Astrocyte of the cerebellum (primary cell): ENCODE data around the gene MEI4.

ENCODE experiments used
- DNase-seq: peaks from one replicate; pipeline ENCODE4 v3.0.0-alpha.2; 2011; ENCODE audit warnings: low read depth
- H3K4me3 ChIP-seq: 2 replicates; pipeline ENCODE4 v1.5.1; 2011; ENCODE audit warnings: mild to moderate bottlenecking, low read depth, low read length, moderate library complexity
- CTCF ChIP-seq: IDR thresholded peaks from 2 replicates; pipeline ENCODE4 v1.5.1; 2012; ENCODE audit warnings: low read length, low read depth, moderate library complexity, mild to moderate bottlenecking; ENCODE audit errors: missing control alignments
- in situ Hi-C: cut with HindIII; loops from 2 replicates; pipeline ENCODE4 v1.10.0; 2017; ENCODE audit warnings: low sequenced_read_pairs

The MEI4 gene

GRCh38 chr6:77624515-77624914 is 28.3 kb upstream of the MEI4 start:
- in situ Hi-C loops = no loop called here
- no peak for DNase-seq
- H3K4me3 ChIP-seq = no peak overlapping the region
- TF ChIP-seq CTCF = no peak

GRCh38 chr6:77626426-77626825 is 26.4 kb upstream of the MEI4 start:
- no peak overlapping the region for H3K4me3 ChIP-seq
- in situ Hi-C loops = no loop called here
- peak; percentile 63 for DNase-seq
- no peak for TF ChIP-seq CTCF

GRCh38 chr6:77630014-77630413 is 22.8 kb upstream of the MEI4 start:
- DNase-seq = no peak
- in situ Hi-C loops = no loop called here
- TF ChIP-seq CTCF = no peak
- no peak overlapping the region for H3K4me3 ChIP-seq

GRCh38 chr6:77633471-77633870 is 19.4 kb upstream of the MEI4 start:
- no peak for TF ChIP-seq CTCF
- H3K4me3 ChIP-seq = no peak overlapping the region
- peak; percentile 33 for DNase-seq
- in situ Hi-C loops = no loop called here

- TF ChIP-seq CTCF = no peak
- DNase-seq = peak; percentile 93
- in situ Hi-C loops = no loop called here
- H3K4me3 ChIP-seq = no peak overlapping the region
Measured at GRCh38 chr6:77633993-77634715, 18.7 kb upstream of the MEI4 start.

- no peak for DNase-seq
- no peak for TF ChIP-seq CTCF
- in situ Hi-C loops = no loop called here
- no peak overlapping the region for H3K4me3 ChIP-seq
Measured at GRCh38 chr6:77638129-77638830, 14.6 kb upstream of the MEI4 start.
